ENCODE results near the gene PLEKHA3.
A peak's percentile ranks its signal among the peaks of the same experiment; 100 is the strongest.
"Not testable (repeated sequence)": the region's sequence is repeated elsewhere in the genome, so short reads cannot be mapped to it uniquely, and the experiment has no call there.

PLEKHA3 gene

GRCh38 chr2:178480227-178481181 lies at the start of gene PLEKHA3:
Gene PLEKHA3 (plus strand): TSS chr2:178480457. CDS start chr2:178480870, 413 bp downstream.
- peak; percentile 80 for DNase-seq

- no peak for DNase-seq
These were observed 43.6 kb upstream of the PLEKHA3 start for GRCh38 chr2:178436662-178437061.

- no peak for DNase-seq
These were observed 38.8 kb upstream of the PLEKHA3 start for GRCh38 chr2:178441426-178441825.

GRCh38 chr2:178448968-178449661 lies 31.1 kb upstream of the PLEKHA3 start:
- DNase-seq, result no peak

- no peak for DNase-seq
These were observed 30.3 kb upstream of the PLEKHA3 start for GRCh38 chr2:178449700-178450523.

- no peak for DNase-seq
These were observed 29.8 kb upstream of the PLEKHA3 start for GRCh38 chr2:178450524-178450773.

- peak; percentile 91 for DNase-seq
These were observed 29.3 kb upstream of the PLEKHA3 start, which contains the start of the genes PJVK and PRKRA for GRCh38 chr2:178450774-178451525. Gene PJVK (plus strand): TSS chr2:178451378. CDS start chr2:178453410, 2,032 bp downstream. Gene PRKRA (minus strand): TSS chr2:178451175. CDS start chr2:178451030, 145 bp downstream.

- no peak for DNase-seq
These were observed 27.9 kb upstream of the PLEKHA3 start for GRCh38 chr2:178452334-178452733.

GRCh38 chr2:178452870-178453269 lies 27.4 kb upstream of the PLEKHA3 start:
- DNase-seq, result no peak

GRCh38 chr2:178455947-178456346 lies 24.3 kb upstream of the PLEKHA3 start:
- no peak for DNase-seq

- DNase-seq, result no peak
These were observed 22.8 kb upstream of the PLEKHA3 start for GRCh38 chr2:178457390-178457886.

- DNase-seq, result no peak
These were observed 10.9 kb upstream of the PLEKHA3 start for GRCh38 chr2:178469219-178469849.

GRCh38 chr2:178471313-178471712 lies 8.9 kb upstream of the PLEKHA3 start:
- DNase-seq, result not testable (repeated sequence)

- no peak for DNase-seq
These were observed 6.9 kb upstream of the PLEKHA3 start for GRCh38 chr2:178473373-178473772.

GRCh38 chr2:178473931-178474330 lies 6.3 kb upstream of the PLEKHA3 start:
- no peak for DNase-seq

GRCh38 chr2:178474560-178474959 lies 5.7 kb upstream of the PLEKHA3 start:
- DNase-seq, result no peak

GRCh38 chr2:178476477-178476876 lies 3.8 kb upstream of the PLEKHA3 start:
- no peak for DNase-seq

GRCh38 chr2:178477443-178478129 lies 2.7 kb upstream of the PLEKHA3 start:
- DNase-seq, result no peak

GRCh38 chr2:178478130-178478438 lies 2.2 kb upstream of the PLEKHA3 start:
- DNase-seq, result no peak

- DNase-seq, result peak; percentile 84
These were observed 1.6 kb upstream of the PLEKHA3 start, which contains the start of gene FKBP7 for GRCh38 chr2:178478439-178479274. Gene FKBP7 (minus strand): TSS chr2:178478600. CDS start chr2:178478499, 101 bp downstream.

All from NCI-H2107 (cell line).